GM12873 (cell line): Measurements from ENCODE around the gene ZDHHC1.

Source experiments
- CTCF ChIP-seq: IDR thresholded peaks from 2 replicates; pipeline ENCODE4 v1.5.1; 2012; ENCODE audit warnings: low read depth, mild to moderate bottlenecking, moderate library complexity, low read length, control low read depth; ENCODE audit not compliant: insufficient read depth; ENCODE audit errors: missing control alignments

Gene ZDHHC1

GRCh38 chr16:67390816-67391423 is 25.4 kb downstream of the ZDHHC1 start:
- no peak for TF ChIP-seq CTCF

GRCh38 chr16:67389911-67390815 is 26.1 kb downstream of the ZDHHC1 start:
- no peak for TF ChIP-seq CTCF

GRCh38 chr16:67388591-67388990 is 27.7 kb downstream of the ZDHHC1 start:
- TF ChIP-seq CTCF, result no peak

GRCh38 chr16:67388191-67388590 is 28.1 kb downstream of the ZDHHC1 start:
- TF ChIP-seq CTCF, result no peak

- TF ChIP-seq CTCF, result no peak
Measured at GRCh38 chr16:67387479-67388079, 28.7 kb downstream of the ZDHHC1 start.

GRCh38 chr16:67386861-67387455 is 29.3 kb downstream of the ZDHHC1 start:
- no peak for TF ChIP-seq CTCF
